ENCODE data around the gene MAVS. TPM values are rescaled to one million over a fixed set of nuclear protein-coding genes. Genes with fewer than 3 reads are reported as not detected.
"Not testable (repeated sequence)": the region's sequence is repeated elsewhere in the genome, so short reads cannot be mapped to it uniquely, and the experiment has no call there.

The MAVS gene
- total and polyA plus RNA-seq, 10 donors = 4.1 to 45.0 (median 35.3) TPM

GRCh38 chr20:3828798-3829197 lies 17.8 kb upstream of the MAVS start:
- intact Hi-C loops (cut with DNase I; ENCODE audit: low total_unique reads) = no loop called here
- 53 to 85% (median 81%) methylated on average over 3 of the region's 3 CpGs for WGBS, 5 donors

GRCh38 chr20:3829891-3830290 lies 16.7 kb upstream of the MAVS start:
- peaks cover 0 to 10% (median 0%) of the 10 kb centered on the region in 6 donors for H3K4me1 ChIP-seq
- H3K27me3 ChIP-seq (replicated peaks in 1 of 7); H3K4me3 ChIP-seq; intact Hi-C loops (cut with DNase I; ENCODE audit: low total_unique reads); H3K27ac ChIP-seq; DNase-seq; H3K9me3 ChIP-seq: not testable (repeated sequence)
- WGBS, 5 donors = 76 to 97% (median 92%) methylated on average over 4 to 5 of the region's 5 CpGs
- peaks cover 0 to 40% (median 14%) of the 10 kb centered on the region in 6 donors for H3K36me3 ChIP-seq

More at GRCh38 chr20:3828798-3829197, 17.8 kb upstream of the MAVS start:
- H3K27me3 ChIP-seq (replicated peaks in 1 of 7) = no peaks in the 10 kb centered on the region
- H3K36me3 ChIP-seq = peaks cover 0 to 51% (median 24%) of the 10 kb centered on the region in 6 donors
- no peaks in the 10 kb centered on the region for H3K9me3 ChIP-seq
- no peak overlapping the region for H3K27ac ChIP-seq
- TF ChIP-seq POLR2A (IDR thresholded peaks at IDR 0.05) (no peak), CTCF (IDR thresholded peaks at IDR 0.05 in 8 of 11, conservative IDR thresholded peaks at IDR 0.05 in 3 of 11) (no peak), POLR2AphosphoS5 (IDR thresholded peaks at IDR 0.05) (no peak)
- H3K4me1 ChIP-seq = peaks cover 0 to 21% (median 5%) of the 10 kb centered on the region in 6 donors
- no peak overlapping the region for H3K4me3 ChIP-seq
- no peak for DNase-seq

- WGBS, 5 donors = 96 to 99% (median 98%) methylated on average over 4 of the region's 4 CpGs
- H3K36me3 ChIP-seq = peaks cover 0 to 6% (median 0%) of the 10 kb centered on the region in 6 donors
- H3K4me3 ChIP-seq = no peak overlapping the region
- intact Hi-C loops (cut with DNase I; ENCODE audit: low total_unique reads) = no loop called here
- DNase-seq = no peak
- no peak for TF ChIP-seq CTCF (IDR thresholded peaks at IDR 0.05 in 8 of 11, conservative IDR thresholded peaks at IDR 0.05 in 3 of 11)
- no peak for TF ChIP-seq POLR2AphosphoS5 (IDR thresholded peaks at IDR 0.05)
- H3K27ac ChIP-seq = no peak overlapping the region
- no peaks in the 10 kb centered on the region for H3K9me3 ChIP-seq
- no peaks in the 10 kb centered on the region for H3K27me3 ChIP-seq (replicated peaks in 1 of 7)
- H3K4me1 ChIP-seq = peaks cover 0 to 31% (median 9%) of the 10 kb centered on the region in 6 donors
Measured at GRCh38 chr20:3836132-3836531, 10.5 kb upstream of the MAVS start.

GRCh38 chr20:3839328-3839727 lies 7.3 kb upstream of the MAVS start:
- TF ChIP-seq POLR2A (IDR thresholded peaks at IDR 0.05) = no peak
- TF ChIP-seq POLR2AphosphoS5 (IDR thresholded peaks at IDR 0.05) = peak in 1 of 3 donors; percentile 70
- Histone ChIP-seq H3K4me3 (no peak overlapping the region), H3K27ac (peak overlapping the region in 6 of 8 donors; percentile 1 to 74 (median 39)), H3K4me1 (peaks cover 0 to 27% (median 9%) of the 10 kb centered on the region in 6 donors), H3K27me3 (replicated peaks in 1 of 7) (no peaks in the 10 kb centered on the region), H3K9me3 (no peaks in the 10 kb centered on the region), H3K36me3 (peaks cover 0 to 6% (median 0%) of the 10 kb centered on the region in 6 donors)
- 28 to 36% (median 28%) methylated on average over 3 of the region's 3 CpGs for WGBS, 5 donors
- DNase-seq = no peak
- intact Hi-C loops (cut with DNase I; ENCODE audit: low total_unique reads) = no loop called here

GRCh38 chr20:3840201-3840600 lies 6.4 kb upstream of the MAVS start:
- H3K9me3 ChIP-seq; H3K36me3 ChIP-seq; DNase-seq; intact Hi-C loops (cut with DNase I; ENCODE audit: low total_unique reads); H3K4me3 ChIP-seq; H3K27me3 ChIP-seq (replicated peaks in 1 of 7): not testable (repeated sequence)
- H3K4me1 ChIP-seq = peaks cover 0 to 27% (median 9%) of the 10 kb centered on the region in 6 donors
- H3K27ac ChIP-seq = peak overlapping the region in 3 of 8 donors; percentile 60 to 74 (median 62)
- 89 to 96% (median 92%) methylated on average over 7 of the region's 7 CpGs for WGBS, 5 donors
